Esophagus squamous epithelium (tissue), 4 donors: ENCODE data around the gene CXorf66.

Source experiments
- POLR2A ChIP-seq, 4 donors: fragments of 450-650 bp; IDR thresholded peaks; one replicate each; pipeline ENCODE4 v1.6.1; 2017; ENCODE audit warnings: antibody characterized with exemption in 4 of 4, mild to moderate bottlenecking in 4 of 4, moderate library complexity in 3 of 4
- TF ChIP-seq, protein P1 (sequence below), 6 experiments: fragments of 450-650 bp in 4 of 6; fragments of 200-600 bp in 2 of 6; sonication (generic) in 2 of 6; IDR thresholded peaks; one replicate each; pipeline ENCODE4 v1.5.1; 2016 to 2019; ENCODE audit warnings: antibody characterized with exemption in 6 of 6, mild to moderate bottlenecking in 4 of 6, moderate library complexity in 4 of 6

DNA sequence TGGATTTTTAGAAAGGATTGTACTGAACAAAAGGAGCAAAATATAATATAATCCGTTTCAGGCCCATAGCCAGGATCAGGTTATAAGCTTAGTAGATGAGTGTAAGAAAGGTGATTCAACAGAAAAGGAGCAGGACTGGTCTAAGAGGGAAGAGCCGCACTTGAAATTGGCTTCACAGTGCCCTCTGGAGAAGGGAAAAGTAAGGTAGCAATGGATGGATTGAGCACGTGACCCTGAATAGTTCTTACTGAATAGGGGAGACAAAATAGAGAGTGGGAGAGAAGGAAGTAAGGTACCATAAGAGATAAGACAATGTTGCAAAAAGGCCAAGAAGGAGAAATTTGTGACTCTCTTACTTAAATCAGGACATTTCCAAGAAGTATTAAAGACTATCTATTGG, 15.6 kb downstream of the CXorf66 start:
- no peak for TF ChIP-seq POLR2A (IDR thresholded peaks at IDR 0.05)
- TF ChIP-seq, protein P1, sequence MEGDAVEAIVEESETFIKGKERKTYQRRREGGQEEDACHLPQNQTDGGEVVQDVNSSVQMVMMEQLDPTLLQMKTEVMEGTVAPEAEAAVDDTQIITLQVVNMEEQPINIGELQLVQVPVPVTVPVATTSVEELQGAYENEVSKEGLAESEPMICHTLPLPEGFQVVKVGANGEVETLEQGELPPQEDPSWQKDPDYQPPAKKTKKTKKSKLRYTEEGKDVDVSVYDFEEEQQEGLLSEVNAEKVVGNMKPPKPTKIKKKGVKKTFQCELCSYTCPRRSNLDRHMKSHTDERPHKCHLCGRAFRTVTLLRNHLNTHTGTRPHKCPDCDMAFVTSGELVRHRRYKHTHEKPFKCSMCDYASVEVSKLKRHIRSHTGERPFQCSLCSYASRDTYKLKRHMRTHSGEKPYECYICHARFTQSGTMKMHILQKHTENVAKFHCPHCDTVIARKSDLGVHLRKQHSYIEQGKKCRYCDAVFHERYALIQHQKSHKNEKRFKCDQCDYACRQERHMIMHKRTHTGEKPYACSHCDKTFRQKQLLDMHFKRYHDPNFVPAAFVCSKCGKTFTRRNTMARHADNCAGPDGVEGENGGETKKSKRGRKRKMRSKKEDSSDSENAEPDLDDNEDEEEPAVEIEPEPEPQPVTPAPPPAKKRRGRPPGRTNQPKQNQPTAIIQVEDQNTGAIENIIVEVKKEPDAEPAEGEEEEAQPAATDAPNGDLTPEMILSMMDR (IDR thresholded peaks at IDR 0.05) = no peak
